ENCODE results near the gene JCHAIN.
A peak's percentile ranks its signal among the peaks of the same experiment; 100 is the strongest.
"Not testable (repeated sequence)": the region's sequence is repeated elsewhere in the genome, so short reads cannot be mapped to it uniquely, and the experiment has no call there.

JCHAIN gene

GRCh38 chr4:70666369-70666768, at the start of gene JCHAIN:
TSS of gene JCHAIN (minus strand) at chr4:70666508. CDS start at chr4:70666490, 18 bp downstream.
- no peak for DNase-seq

GRCh38 chr4:70715097-70715496, 48.8 kb upstream of the JCHAIN start:
- no peak for DNase-seq

- no peak for DNase-seq
These were observed 48.0 kb upstream of the JCHAIN start for GRCh38 chr4:70714079-70714887.

- no peak for DNase-seq
These were observed 47.3 kb upstream of the JCHAIN start for GRCh38 chr4:70713453-70714078.

- no peak for DNase-seq
These were observed 46.5 kb upstream of the JCHAIN start for GRCh38 chr4:70712604-70713452.

GRCh38 chr4:70712150-70712549, 45.8 kb upstream of the JCHAIN start:
- DNase-seq: no peak

GRCh38 chr4:70711599-70711998, 45.3 kb upstream of the JCHAIN start:
- no peak for DNase-seq

- DNase-seq: no peak
These were observed 43.4 kb upstream of the JCHAIN start for GRCh38 chr4:70709611-70710205.

GRCh38 chr4:70706516-70706915, 40.2 kb upstream of the JCHAIN start:
- no peak for DNase-seq

GRCh38 chr4:70706044-70706461, 39.7 kb upstream of the JCHAIN start:
- no peak for DNase-seq

GRCh38 chr4:70705183-70706043, 39.1 kb upstream of the JCHAIN start:
- DNase-seq: peak; percentile 26 to 68 (median 39)

- no peak for DNase-seq
These were observed 38.5 kb upstream of the JCHAIN start for GRCh38 chr4:70704931-70705182.

GRCh38 chr4:70704215-70704930, 38.1 kb upstream of the JCHAIN start:
- peak in 3 of 4 experiments; percentile 10 to 52 (median 16) for DNase-seq

GRCh38 chr4:70703619-70704214, 37.4 kb upstream of the JCHAIN start:
- DNase-seq: no peak

GRCh38 chr4:70702592-70702991, 36.3 kb upstream of the JCHAIN start:
- not testable (repeated sequence) for DNase-seq

- no peak for DNase-seq
These were observed 35.0 kb upstream of the JCHAIN start for GRCh38 chr4:70701271-70701670.

GRCh38 chr4:70700712-70701111, 34.4 kb upstream of the JCHAIN start:
- DNase-seq: no peak

GRCh38 chr4:70698435-70698834, 32.1 kb upstream of the JCHAIN start:
- not testable (repeated sequence) for DNase-seq

- DNase-seq: not testable (repeated sequence)
These were observed 28.3 kb upstream of the JCHAIN start for GRCh38 chr4:70694633-70695032.

GRCh38 chr4:70691661-70692060, 25.4 kb upstream of the JCHAIN start:
- no peak for DNase-seq

- DNase-seq: no peak
These were observed 22.5 kb upstream of the JCHAIN start for GRCh38 chr4:70688795-70689231.

All from activated naive CD4-positive, alpha-beta T cell (primary cell).